Stromal cell of bone marrow (primary cell): Measurements from ENCODE around the gene MTTP.

ENCODE experiments used
- DNase-seq: peaks from one replicate; pipeline ENCODE4 v3.0.0-alpha.2; 2012; ENCODE audit warnings: low read depth

The MTTP gene

DNA sequence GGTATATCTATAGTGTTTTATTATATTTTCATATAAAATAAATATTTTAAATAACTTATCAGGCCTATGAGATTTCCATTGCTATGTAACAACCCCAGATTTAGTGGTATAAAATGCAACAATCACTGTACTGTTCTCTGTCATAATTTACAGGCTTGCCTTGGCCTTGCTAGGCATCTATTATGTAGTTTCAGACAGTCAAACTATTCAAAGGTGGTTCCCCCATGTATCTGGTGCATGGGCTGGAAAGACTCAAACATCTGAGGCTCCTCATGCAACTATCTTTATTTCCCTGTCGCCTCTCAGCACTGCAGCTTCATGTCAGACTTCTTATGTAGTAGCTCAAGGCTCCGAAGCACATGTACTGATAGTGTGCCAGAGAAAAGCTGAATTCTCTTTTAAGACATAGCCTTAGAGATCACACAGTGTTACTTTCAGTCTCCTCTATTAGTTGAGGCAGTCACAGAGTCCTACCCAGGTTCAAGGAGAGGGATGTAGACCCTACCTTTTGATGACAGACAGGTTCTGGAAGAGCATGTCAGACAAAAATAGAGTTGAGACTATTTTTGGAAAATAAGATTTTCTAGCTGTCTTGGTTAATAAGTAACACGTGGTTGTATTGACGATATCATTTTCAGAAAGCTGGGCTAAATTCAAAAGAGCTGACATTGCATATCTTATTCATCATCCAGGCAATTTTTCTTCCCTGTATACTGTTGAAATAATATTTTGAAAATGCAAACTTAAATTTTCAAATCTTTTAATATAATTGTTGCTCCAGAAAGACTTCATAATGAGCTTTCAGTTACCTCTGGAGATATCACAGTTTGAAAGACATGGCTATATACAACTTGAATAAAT, 19.4 kb downstream of the MTTP start:
- DNase-seq: no peak

GRCh38 chr4:99594818-99595217, 20.2 kb downstream of the MTTP start:
- DNase-seq: no peak

DNA sequence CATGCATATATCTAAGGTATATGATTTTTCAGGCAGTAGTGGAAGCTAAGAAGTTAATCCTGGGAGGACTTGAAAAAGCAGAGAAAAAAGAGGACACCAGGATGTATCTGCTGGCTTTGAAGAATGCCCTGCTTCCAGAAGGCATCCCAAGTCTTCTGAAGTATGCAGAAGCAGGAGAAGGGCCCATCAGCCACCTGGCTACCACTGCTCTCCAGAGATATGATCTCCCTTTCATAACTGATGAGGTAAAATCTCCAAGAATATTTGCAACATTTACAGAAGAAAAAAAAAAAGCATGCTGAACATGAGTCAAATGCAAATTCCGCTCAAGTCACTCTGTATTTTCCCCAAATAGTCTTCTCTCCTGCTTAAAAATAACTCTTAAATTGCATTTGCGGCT, 32.1 kb downstream of the MTTP start:
- no peak for DNase-seq

DNA sequence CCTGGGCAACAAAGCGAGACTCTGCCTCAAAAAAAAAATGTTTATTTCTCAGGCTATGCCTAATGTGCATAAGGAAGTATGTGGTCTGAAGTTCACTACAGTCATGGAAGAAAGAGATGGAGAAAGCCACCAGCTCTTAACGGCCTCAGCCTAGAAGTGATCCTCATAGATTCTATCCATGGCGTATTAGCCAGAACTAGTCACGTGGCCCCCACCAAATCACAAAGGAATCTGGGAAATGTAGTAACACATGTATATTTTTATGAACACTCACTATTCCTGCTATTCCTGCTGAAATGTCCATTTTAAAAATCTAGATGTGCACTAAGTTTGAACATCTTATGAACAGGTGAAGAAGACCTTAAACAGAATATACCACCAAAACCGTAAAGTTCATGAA, 33.8 kb downstream of the MTTP start:
- DNase-seq: no peak

- DNase-seq: peak; percentile 15
Observed at GRCh38 chr4:99610605-99611175, 36.1 kb downstream of the MTTP start.

- no peak for DNase-seq
Observed at GRCh38 chr4:99612281-99612680, 37.7 kb downstream of the MTTP start.

GRCh38 chr4:99612704-99613103, 38.1 kb downstream of the MTTP start:
- no peak for DNase-seq

GRCh38 chr4:99614491-99614890, 39.9 kb downstream of the MTTP start:
- DNase-seq: no peak

DNA sequence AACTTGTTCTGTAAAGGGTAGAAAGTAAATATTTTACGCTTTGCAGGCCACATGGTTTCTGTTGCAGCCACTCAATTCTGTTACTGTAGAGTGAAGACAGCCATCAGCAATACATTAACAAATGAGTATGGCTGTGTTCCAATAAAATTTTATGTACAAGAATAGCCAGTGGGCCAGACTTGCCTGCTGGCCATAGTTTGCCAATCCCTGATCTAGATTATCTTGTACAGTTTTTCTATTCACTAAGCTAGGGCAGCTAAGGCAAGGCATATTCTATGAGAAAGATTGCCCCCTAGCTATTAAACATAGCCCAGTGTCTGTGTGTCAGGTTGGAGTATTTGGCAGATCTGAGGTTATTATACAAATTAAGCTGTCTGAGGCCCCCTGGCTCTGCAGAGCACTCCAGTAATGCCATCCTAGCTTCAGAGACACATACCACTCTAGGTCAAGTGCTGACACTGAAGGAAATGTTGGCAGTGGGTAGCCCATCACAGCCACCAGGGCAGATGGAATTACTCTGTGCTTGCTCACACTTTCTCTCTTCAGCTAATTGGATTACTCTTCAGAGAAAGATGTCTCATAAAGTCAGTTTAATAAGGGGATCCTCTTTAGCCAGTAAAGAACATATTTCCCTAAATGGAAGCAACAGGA, 40.7 kb downstream of the MTTP start:
- DNase-seq: no peak

DNA sequence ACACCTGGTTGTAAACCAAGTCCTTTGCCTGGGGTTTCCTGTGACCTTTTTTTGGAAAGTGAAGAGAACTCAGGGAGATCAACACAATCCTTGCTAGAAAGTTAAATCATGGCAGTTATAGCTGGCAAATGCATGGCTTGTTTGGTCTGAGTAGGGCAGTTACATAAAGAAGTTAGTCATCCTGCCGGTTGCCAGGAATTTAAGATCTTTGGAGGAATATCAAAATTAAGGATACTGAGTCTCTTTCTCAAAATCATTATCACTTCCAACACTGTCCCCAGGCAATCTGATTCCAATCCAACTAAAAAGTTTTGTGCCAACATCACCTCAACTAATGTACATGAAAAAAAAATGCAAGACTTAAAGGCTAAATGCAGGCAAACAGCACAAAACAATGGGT, 42.8 kb downstream of the MTTP start:
- no peak for DNase-seq

DNA sequence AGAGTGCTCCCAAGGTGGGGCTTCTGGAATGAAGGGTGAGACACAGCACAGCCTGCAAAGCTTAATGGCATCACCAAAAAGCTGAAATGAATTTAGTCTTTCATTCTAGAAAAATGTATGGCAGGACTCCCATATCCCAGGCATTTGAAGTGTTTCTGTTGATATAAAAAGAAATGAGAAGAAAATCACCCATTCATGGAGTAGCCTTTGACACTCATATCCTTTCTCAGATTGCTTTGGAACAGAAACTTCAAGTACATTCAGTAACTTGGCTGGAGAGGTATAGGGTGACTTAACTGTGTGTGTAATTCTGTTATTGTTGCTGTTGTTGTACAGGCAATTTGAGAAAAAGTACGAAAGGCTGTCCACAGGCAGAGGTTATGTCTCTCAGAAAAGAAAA, 47.7 kb downstream of the MTTP start:
- no peak for DNase-seq

DNA sequence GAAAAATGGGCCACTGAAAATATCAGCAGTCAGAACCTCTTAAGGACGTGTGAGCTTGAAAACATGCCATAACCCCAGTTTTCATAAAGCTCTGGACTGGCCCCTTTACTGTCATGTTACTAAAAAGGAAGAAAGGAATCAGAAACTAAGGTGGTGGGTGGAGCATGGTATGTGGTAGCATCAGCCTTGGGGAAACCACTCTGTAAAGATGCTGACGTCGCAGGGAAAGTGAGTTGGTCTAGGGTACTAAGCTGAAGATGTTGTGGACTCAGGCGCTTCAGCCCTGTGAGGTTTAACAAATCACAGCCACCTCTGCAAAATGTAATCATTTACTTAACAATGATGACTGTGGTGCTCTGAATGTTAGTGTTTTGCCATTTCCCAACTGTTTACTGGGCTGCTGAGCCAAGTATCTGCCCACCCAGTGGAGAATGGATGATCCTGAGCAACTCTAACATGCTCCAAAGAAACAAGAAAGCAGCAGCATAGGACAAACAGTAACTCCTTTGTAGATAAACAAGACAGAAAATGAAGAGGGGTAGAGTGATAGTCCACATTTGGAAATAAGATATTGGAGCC, 49.6 kb downstream of the MTTP start:
- no peak for DNase-seq

DNA sequence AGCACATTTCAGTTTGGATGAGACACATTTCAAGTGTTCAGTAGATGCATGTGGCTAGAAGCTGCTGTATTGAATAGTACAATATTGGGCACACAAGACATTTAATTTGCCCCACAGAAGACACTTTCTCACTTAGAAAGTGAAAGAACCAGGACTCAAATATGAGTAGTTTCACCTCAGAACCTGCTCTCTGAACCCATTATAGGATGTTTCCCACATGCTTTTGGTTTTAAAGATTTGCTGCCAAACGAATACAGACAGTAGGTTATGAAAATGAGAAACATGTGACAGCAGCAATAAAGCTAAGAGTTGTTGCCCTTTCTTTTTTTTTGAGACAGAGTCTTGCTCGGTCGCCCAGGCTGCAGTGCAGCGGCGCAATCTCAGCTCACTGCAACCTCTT, 50.7 kb downstream of the MTTP start:
- DNase-seq: no peak

DNA sequence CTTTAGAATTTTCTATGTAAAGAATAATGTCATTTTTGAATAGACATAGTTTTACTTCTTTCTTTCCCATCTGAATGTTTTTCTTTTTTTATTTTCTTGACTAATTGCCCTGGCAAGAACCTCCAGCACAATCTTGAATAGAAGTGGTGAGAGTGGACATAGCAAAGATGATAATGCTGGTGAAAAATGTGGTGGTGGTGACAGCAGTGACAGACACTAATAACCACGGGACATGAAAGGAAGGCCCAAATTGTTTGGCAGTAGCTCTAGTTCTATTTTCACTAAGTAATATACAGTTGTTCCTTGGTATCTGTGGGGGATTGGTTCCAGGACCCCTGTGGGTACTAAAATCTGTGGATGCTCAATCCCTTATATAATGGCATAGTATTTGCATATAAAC, 53.4 kb downstream of the MTTP start:
- no peak for DNase-seq

DNA sequence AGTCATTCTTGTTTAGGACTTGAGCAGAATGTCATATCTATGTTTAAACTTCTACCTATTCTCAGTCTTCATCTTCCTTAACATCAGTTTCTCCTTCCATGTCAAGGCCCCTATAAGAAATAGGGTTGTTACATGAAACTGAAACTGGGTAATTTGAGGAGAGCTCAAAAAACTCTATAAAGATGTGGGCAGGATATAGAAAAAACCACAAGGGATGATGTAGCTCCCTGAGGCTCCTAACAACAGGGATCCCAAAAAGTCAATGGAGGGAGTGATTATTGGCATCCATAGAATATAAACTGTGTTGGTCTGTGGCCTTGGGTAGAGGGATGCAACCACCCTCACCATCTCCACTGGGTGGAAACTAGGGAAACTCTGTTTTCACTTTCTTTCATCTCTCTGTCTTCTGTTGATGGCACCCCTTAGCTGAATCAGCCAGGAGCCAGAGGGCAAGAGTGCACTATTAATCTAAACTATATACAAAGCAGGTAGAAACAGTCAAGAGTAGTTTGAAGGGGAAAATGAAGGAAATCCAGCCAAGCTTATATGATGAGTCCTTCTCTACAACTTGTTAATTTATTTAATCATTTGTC, 55.4 kb downstream of the MTTP start:
- no peak for DNase-seq

- DNase-seq: no peak
Observed at GRCh38 chr4:99630857-99631360, 56.3 kb downstream of the MTTP start.

DNA sequence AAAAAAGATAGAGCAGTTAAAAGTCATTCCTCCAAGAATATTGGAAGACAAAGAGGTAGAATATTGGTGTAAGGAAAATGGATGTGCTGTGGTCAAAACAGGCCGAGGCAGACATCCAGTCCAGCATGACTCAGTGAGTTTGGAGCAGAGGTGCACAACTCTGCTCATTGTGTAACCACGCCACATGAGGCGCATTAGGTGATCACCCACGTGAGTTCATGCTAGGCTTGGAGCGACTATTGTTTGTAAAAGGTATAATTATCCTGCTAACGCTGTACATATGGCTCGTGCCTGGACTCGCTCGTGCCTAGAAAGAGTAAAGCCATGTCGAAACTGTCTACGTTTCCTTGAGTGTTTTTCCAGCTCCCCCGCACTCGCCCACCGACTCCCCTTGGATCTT, 59.1 kb downstream of the MTTP start:
- no peak for DNase-seq

DNA sequence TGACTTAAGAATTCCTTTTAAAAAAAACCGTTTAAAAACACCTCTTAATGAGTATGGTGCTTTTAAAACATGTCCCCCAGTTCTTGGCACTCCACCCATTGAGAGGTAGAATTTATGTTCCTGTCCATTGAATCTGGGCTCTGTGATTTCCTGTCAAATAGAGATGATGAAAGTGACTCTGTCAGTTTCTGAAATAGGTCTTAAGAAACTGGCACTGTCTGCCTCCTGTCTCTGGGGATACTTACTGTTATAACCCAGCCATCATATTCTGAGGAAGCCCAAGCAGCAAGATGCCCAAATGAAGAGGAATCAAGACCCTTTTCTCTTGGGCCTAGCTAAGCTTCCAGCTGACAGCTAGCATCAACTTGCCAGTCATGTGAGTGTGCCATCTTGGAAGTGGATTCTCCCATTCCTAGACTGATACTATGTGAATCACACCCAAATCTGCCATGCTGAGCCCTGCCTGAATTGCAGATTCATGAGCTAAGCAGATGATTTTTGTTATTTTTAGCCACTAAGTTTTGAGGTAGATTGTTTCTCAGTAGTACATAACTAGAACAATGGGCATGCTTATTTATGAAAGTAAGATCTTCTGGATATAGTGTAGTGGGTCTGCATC, 60.2 kb downstream of the MTTP start:
- no peak for DNase-seq

GRCh38 chr4:99635601-99636000, 61.0 kb downstream of the MTTP start:
- DNase-seq: no peak

GRCh38 chr4:99636422-99636821, 61.8 kb downstream of the MTTP start:
- no peak for DNase-seq

- no peak for DNase-seq
Observed at GRCh38 chr4:99637174-99637573, 62.5 kb downstream of the MTTP start.

GRCh38 chr4:99640676-99641075, 66.1 kb downstream of the MTTP start:
- DNase-seq: no peak
